ELR (cell line): ENCODE measurements around the gene RAD9B.
A peak's percentile ranks its signal among the peaks of the same experiment; 100 is the strongest.

Experiments
- DNase-seq: peaks from one replicate; pipeline ENCODE4 v3.0.0-alpha.2; 2015; ENCODE audit warnings: low read depth

The RAD9B gene

GRCh38 chr12:110528277-110528839 is 26.2 kb downstream of the RAD9B start:
- no peak for DNase-seq

GRCh38 chr12:110530511-110530910 is 28.4 kb downstream of the RAD9B start:
- no peak for DNase-seq

GRCh38 chr12:110531741-110532333 is 29.7 kb downstream of the RAD9B start:
- peak; percentile 62 for DNase-seq

GRCh38 chr12:110532644-110533043 is 30.5 kb downstream of the RAD9B start:
- no peak for DNase-seq

- DNase-seq: peak; percentile 86
Measured at GRCh38 chr12:110533607-110534006, 31.5 kb downstream of the RAD9B start.

GRCh38 chr12:110534811-110535210 is 32.7 kb downstream of the RAD9B start:
- DNase-seq: no peak

GRCh38 chr12:110536834-110537604 is 34.9 kb downstream of the RAD9B start:
- no peak for DNase-seq

GRCh38 chr12:110537605-110538409 is 35.7 kb downstream of the RAD9B start:
- DNase-seq: no peak

GRCh38 chr12:110538869-110539622 is 36.9 kb downstream of the RAD9B start:
- DNase-seq: no peak

GRCh38 chr12:110540048-110540447 is 37.9 kb downstream of the RAD9B start:
- peak; percentile 38 for DNase-seq

- DNase-seq: no peak
Measured at GRCh38 chr12:110543252-110543959, 41.3 kb downstream of the RAD9B start.

GRCh38 chr12:110543965-110544364 is 41.8 kb downstream of the RAD9B start:
- no peak for DNase-seq

GRCh38 chr12:110545259-110545658 is 43.1 kb downstream of the RAD9B start:
- peak; percentile 98 for DNase-seq

- DNase-seq: peak; percentile 47
Measured at GRCh38 chr12:110545812-110546211, 43.7 kb downstream of the RAD9B start.

- peak; percentile 95 for DNase-seq
Measured at GRCh38 chr12:110546339-110546738, 44.2 kb downstream of the RAD9B start.

- DNase-seq: peak; percentile 19
Measured at GRCh38 chr12:110547090-110547489, 45.0 kb downstream of the RAD9B start.

GRCh38 chr12:110548678-110549077 is 46.5 kb downstream of the RAD9B start:
- DNase-seq: peak; percentile 74

GRCh38 chr12:110549716-110550115 is 47.6 kb downstream of the RAD9B start:
- DNase-seq: no peak

- DNase-seq: no peak
Measured at GRCh38 chr12:110550981-110551380, 48.9 kb downstream of the RAD9B start.
